Retinal pigment epithelial cell (primary cell): ENCODE measurements around the gene MPRIP.

Experiments used
- DNase-seq: peaks from one replicate; pipeline ENCODE4 v3.0.0-alpha.2; 2010; ENCODE audit warnings: low read depth
- H3K4me3 ChIP-seq: 2 replicates; pipeline ENCODE4 v1.5.1; 2011; ENCODE audit warnings: mild to moderate bottlenecking, low read length, control low read depth, moderate library complexity
- TF ChIP-seq, protein P1 (sequence below): conservative IDR thresholded peaks from 2 replicates; pipeline ENCODE4 v1.5.1; 2011; ENCODE audit warnings: low read depth, low read length, control low read depth, inconsistent platforms

Gene MPRIP

DNA sequence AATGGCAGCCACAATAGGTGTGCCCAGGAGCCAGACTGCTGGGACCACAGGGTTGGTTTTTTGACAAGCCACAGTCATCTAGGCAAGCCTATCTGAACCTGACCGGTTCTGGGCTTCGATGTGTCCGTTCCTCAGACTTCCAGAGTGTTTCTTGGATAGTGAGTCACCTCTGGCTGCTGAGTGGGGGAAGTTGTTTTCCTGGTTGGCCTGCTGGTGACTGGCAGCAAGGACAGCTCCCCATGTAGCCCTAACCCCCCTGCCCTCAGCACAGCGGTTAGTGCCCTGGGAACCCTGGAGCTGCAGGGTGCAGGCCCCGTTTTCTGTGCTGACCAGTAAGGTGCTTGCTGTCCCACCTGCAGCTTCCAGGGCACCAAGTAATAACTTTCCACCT, 98.3 kb downstream of the MPRIP start:
- TF ChIP-seq, protein P1, sequence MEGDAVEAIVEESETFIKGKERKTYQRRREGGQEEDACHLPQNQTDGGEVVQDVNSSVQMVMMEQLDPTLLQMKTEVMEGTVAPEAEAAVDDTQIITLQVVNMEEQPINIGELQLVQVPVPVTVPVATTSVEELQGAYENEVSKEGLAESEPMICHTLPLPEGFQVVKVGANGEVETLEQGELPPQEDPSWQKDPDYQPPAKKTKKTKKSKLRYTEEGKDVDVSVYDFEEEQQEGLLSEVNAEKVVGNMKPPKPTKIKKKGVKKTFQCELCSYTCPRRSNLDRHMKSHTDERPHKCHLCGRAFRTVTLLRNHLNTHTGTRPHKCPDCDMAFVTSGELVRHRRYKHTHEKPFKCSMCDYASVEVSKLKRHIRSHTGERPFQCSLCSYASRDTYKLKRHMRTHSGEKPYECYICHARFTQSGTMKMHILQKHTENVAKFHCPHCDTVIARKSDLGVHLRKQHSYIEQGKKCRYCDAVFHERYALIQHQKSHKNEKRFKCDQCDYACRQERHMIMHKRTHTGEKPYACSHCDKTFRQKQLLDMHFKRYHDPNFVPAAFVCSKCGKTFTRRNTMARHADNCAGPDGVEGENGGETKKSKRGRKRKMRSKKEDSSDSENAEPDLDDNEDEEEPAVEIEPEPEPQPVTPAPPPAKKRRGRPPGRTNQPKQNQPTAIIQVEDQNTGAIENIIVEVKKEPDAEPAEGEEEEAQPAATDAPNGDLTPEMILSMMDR, result peak; percentile 15
- peak; percentile 24 for DNase-seq
- no peak overlapping the region for H3K4me3 ChIP-seq

GRCh38 chr17:17141279-17141678, 99.0 kb downstream of the MPRIP start:
- TF ChIP-seq, protein P1, result no peak
- H3K4me3 ChIP-seq, result no peak overlapping the region
- no peak for DNase-seq

GRCh38 chr17:17141860-17142552, 99.7 kb downstream of the MPRIP start:
- H3K4me3 ChIP-seq, result no peak overlapping the region
- DNase-seq, result no peak
- TF ChIP-seq, protein P1, result peak; percentile 95

GRCh38 chr17:17142556-17142955, 100.3 kb downstream of the MPRIP start:
- no peak for DNase-seq
- H3K4me3 ChIP-seq, result no peak overlapping the region
- TF ChIP-seq, protein P1, result no peak

DNA sequence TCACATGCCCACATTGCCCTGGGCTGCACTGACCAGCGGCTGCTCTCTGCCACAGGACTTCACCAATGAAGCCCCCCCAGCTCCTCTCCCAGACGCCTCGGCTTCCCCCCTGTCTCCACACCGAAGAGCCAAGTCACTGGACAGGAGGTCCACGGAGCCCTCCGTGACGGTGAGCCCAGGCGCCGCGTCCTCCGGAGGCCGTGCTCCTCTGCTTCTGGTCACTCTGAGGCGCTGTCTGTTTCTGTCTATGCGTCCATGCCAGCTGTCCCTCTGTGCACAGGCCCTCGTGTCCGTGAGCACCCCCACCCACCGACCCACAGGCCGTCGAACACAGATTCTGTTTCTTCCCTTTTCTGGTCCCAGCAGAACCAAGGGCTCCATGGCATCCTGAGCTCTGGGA, 101.2 kb downstream of the MPRIP start:
- DNase-seq, result no peak
- no peak overlapping the region for H3K4me3 ChIP-seq
- TF ChIP-seq, protein P1, result no peak

DNA sequence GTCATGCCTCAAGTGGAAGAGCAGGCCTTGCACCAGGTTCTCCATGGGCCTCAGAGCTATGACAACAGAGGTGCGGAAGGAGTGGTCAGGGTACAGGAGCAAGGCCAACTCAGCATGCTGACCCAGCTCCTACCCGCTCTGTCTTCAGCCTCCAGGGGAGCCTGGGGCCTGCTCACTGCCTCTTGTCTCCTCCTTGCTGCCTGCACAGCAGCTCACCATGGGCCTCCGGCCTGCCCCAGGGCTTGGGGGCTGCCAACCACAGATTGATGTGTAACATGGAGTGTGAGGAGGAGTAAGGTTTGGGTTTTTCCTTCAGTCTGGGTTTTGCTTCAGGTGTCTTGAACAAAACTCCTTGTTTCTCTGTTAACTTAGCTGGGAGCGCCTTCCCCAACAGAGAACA, 101.8 kb downstream of the MPRIP start:
- H3K4me3 ChIP-seq, result no peak overlapping the region
- DNase-seq, result no peak
- TF ChIP-seq, protein P1, result no peak

DNA sequence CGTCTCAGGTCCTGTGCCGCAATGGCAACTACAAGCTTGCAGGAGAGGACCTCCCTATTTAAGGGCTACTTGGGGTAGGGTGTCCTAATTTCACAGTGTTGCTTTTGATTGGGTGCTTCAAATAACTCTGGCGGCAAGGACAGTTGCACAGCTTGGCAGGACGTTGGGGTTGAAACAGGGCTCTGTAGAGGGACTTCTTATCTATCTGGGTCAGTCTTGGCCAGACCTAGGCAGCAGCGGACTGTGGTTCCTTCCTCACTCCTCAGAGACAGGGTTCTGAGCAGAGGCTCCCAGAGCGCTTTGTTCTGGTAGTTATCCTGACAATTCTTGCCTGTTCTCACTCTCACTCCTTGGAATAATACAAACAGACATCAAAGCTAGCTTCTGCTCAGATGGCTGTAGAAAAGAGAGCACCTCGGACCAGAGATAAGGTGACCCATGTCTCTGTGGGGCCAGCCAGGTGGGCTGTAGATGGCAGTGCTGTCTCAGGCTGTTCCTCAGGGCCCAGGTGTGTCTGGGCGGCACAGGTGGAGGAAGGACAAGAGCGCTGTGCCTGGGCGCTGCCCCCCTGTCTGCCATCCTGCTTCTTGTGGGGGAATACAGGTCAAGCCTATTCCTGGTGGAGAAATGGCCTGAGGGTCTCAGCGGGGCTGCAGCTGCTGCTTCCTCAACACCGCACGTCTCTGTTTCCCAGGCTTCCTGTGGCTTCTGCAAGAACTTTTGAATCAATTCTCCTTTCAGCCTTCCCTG, 102.8 kb downstream of the MPRIP start:
- TF ChIP-seq, protein P1, result no peak
- no peak overlapping the region for H3K4me3 ChIP-seq

More for the DNA sequence above, 102.8 kb downstream of the MPRIP start:
- DNase-seq, result no peak
